ENCODE data around the gene EVI2A. TPM values are rescaled to one million over a fixed set of nuclear protein-coding genes. Genes with fewer than 3 reads are reported as not detected.
"Not testable (repeated sequence)": the region's sequence is repeated elsewhere in the genome, so short reads cannot be mapped to it uniquely, and the experiment has no call there.

The EVI2A gene
- total RNA-seq, 1 donor from 2014 or later = 45.2 TPM

- no peaks in the 10 kb centered on the region for H3K9me3 ChIP-seq
- no peak for TF ChIP-seq CTCF (IDR thresholded peaks at IDR 0.05)
- ATAC-seq (no peak), DNase-seq (no peak)
- intact Hi-C loops (cut with DNase I) = no loop called here
- H3K27me3 ChIP-seq (ENCODE audit: low read depth) = no peaks in the 10 kb centered on the region
- H3K4me3 ChIP-seq = peak overlapping the region; percentile 45
- H3K4me1 ChIP-seq = peaks cover 11% of the 10 kb centered on the region
- H3K27ac ChIP-seq = peak overlapping the region; percentile 77
- H3K36me3 ChIP-seq = no peaks in the 10 kb centered on the region
Measured at GRCh38 chr17:31320241-31320640, 1.2 kb downstream of the EVI2A start.

GRCh38 chr17:31318851-31319661 lies 2.4 kb downstream of the EVI2A start:
- no peak for DNase-seq
- Histone ChIP-seq H3K9me3 (no peaks in the 10 kb centered on the region), H3K36me3 (no peaks in the 10 kb centered on the region), H3K27me3 (ENCODE audit: low read depth) (no peaks in the 10 kb centered on the region), H3K4me1 (peaks cover 18% of the 10 kb centered on the region), H3K4me3 (peak overlapping the region; percentile 45), H3K27ac (peak overlapping the region; percentile 77)
- TF ChIP-seq CTCF (IDR thresholded peaks at IDR 0.05) = no peak
- intact Hi-C loops (cut with DNase I) = no loop called here
- ATAC-seq = peak in 1 of 2 donors; percentile 62

- no peak for DNase-seq
- ATAC-seq = peak; percentile 73 to 76
- intact Hi-C loops (cut with DNase I) = no loop called here
- H3K27me3 ChIP-seq (ENCODE audit: low read depth) = no peaks in the 10 kb centered on the region
- no peaks in the 10 kb centered on the region for H3K36me3 ChIP-seq
- peak overlapping the region; percentile 77 for H3K27ac ChIP-seq
- peaks cover 18% of the 10 kb centered on the region for H3K4me1 ChIP-seq
- H3K4me3 ChIP-seq = peak overlapping the region; percentile 45
- H3K9me3 ChIP-seq = no peaks in the 10 kb centered on the region
- no peak for TF ChIP-seq CTCF (IDR thresholded peaks at IDR 0.05)
Measured at GRCh38 chr17:31318298-31318801, 3.1 kb downstream of the EVI2A start.

- Histone ChIP-seq H3K27me3 (ENCODE audit: low read depth) (no peaks in the 10 kb centered on the region), H3K36me3 (no peaks in the 10 kb centered on the region), H3K27ac (peak overlapping the region; percentile 80), H3K4me1 (peaks cover 18% of the 10 kb centered on the region), H3K4me3 (peak overlapping the region; percentile 42), H3K9me3 (no peaks in the 10 kb centered on the region)
- DNase-seq (no peak), ATAC-seq (no peak)
- intact Hi-C loops (cut with DNase I) = no loop called here
- TF ChIP-seq CTCF (IDR thresholded peaks at IDR 0.05) = no peak
Measured at GRCh38 chr17:31314782-31315100, 6.7 kb downstream of the EVI2A start.

GRCh38 chr17:31313982-31314781 lies 7.2 kb downstream of the EVI2A start, which contains the start of gene EVI2B:
EVI2B (minus strand) TSS chr17:31314054; CDS start chr17:31305609, 8,445 bp downstream.
- peak; percentile 63 to 66 for ATAC-seq

GRCh38 chr17:31312223-31312622 lies 9.2 kb downstream of the EVI2A start:
- Histone ChIP-seq H3K4me3 (peak overlapping the region; percentile 42), H3K27ac (peak overlapping the region; percentile 80), H3K4me1 (peaks cover 13% of the 10 kb centered on the region)
- intact Hi-C loops (cut with DNase I); H3K36me3 ChIP-seq; DNase-seq; H3K9me3 ChIP-seq; H3K27me3 ChIP-seq (ENCODE audit: low read depth): not testable (repeated sequence)
- ATAC-seq = peak in 1 of 2 donors; percentile 41

More at GRCh38 chr17:31313982-31314781, 7.2 kb downstream of the EVI2A start, which contains the start of gene EVI2B:
- DNase-seq = no peak
- no peak for TF ChIP-seq CTCF (IDR thresholded peaks at IDR 0.05)
- intact Hi-C loops (cut with DNase I) = no loop called here
- Histone ChIP-seq H3K36me3 (no peaks in the 10 kb centered on the region), H3K27ac (peak within 1 kb of the TSS; percentile 80), H3K27me3 (ENCODE audit: low read depth) (no peaks in the 10 kb centered on the region), H3K4me3 (peak within 1 kb of the TSS; percentile 42), H3K9me3 (no peaks in the 10 kb centered on the region), H3K4me1 (peaks cover 18% of the 10 kb centered on the region)
